Measurements from ENCODE around the gene KCNC3.

GRCh38 chr19:50264483-50265186 lies 64.5 kb downstream of the KCNC3 start:
- TF ChIP-seq CTCF (IDR thresholded peaks at IDR 0.05) (no peak), POLR2AphosphoS5 (IDR thresholded peaks at IDR 0.05) (no peak), POLR2A (IDR thresholded peaks at IDR 0.05) (no peak)
